Neural cell (in vitro differentiated cells): Measurements from ENCODE around the gene SORD. TPM values are rescaled to one million over a fixed set of nuclear protein-coding genes. Genes with fewer than 3 reads are reported as not detected.

ENCODE experiments used
- H2AFZ ChIP-seq: fragments of 200-600, 300-800 bp; sonication (generic), shearing (Covaris generic); 2 replicates; pipeline ENCODE4 v1.6.0; 2014; ENCODE audit warnings: low read depth, mild to moderate bottlenecking, antibody characterized with exemption, low read length, moderate library complexity
- H3F3A ChIP-seq: fragments of 200-600 bp; shearing (Covaris generic); 2 replicates; pipeline ENCODE4 v1.6.1; 2016; ENCODE audit warnings: mild to moderate bottlenecking, moderate library complexity, mixed read lengths, antibody characterized with exemption, low read length; ENCODE audit not compliant: insufficient read depth, poor library complexity, severe bottlenecking
- H3K27ac ChIP-seq: fragments of 200-600, 300-800 bp; sonication (generic), shearing (Covaris generic); 2 replicates; pipeline ENCODE4 v1.5.1; 2014; ENCODE audit warnings: mild to moderate bottlenecking, low read length, moderate library complexity
- H3K27me3 ChIP-seq: fragments of 300-800, 200-600 bp; sonication (generic), shearing (Covaris generic); 2 replicates; pipeline ENCODE4 v1.6.0; 2014; ENCODE audit warnings: mild to moderate bottlenecking, low read depth, low read length, moderate library complexity; ENCODE audit not compliant: insufficient read depth
- H3K36me3 ChIP-seq: fragments of 300-800, 200-600 bp; sonication (generic), shearing (Covaris generic); 2 replicates; pipeline ENCODE4 v1.5.1; 2014; ENCODE audit warnings: mild to moderate bottlenecking, antibody characterized with exemption, low read length, moderate library complexity; ENCODE audit not compliant: insufficient read depth
- H3K4me2 ChIP-seq: fragments of 300-800, 200-600 bp; sonication (generic), shearing (Covaris generic); 2 replicates; pipeline ENCODE4 v1.6.0; 2014; ENCODE audit warnings: mild to moderate bottlenecking, low read length
- H3K4me3 ChIP-seq: fragments of 300-800, 200-600 bp; sonication (generic), shearing (Covaris generic); 2 replicates; pipeline ENCODE4 v1.5.1; 2014; ENCODE audit warnings: mild to moderate bottlenecking, low read length, moderate library complexity
- H3K79me2 ChIP-seq: fragments of 200-600 bp; shearing (Covaris generic); replicated peaks from 2 replicates; pipeline ENCODE4 v1.6.0; 2014; ENCODE audit warnings: mild to moderate bottlenecking, low read length, moderate library complexity; ENCODE audit not compliant: insufficient read depth
- H3K9ac ChIP-seq: fragments of 300-800, 200-600 bp; sonication (generic), shearing (Covaris generic); 2 replicates; pipeline ENCODE4 v1.6.1; 2016; ENCODE audit warnings: mild to moderate bottlenecking, low read length, mixed read lengths
- H3K9me2 ChIP-seq: fragments of 200-600 bp; shearing (Covaris generic); 2 replicates; pipeline ENCODE4 v1.6.1; 2016; ENCODE audit warnings: mild to moderate bottlenecking, low read length, mixed read lengths; ENCODE audit not compliant: insufficient read depth
- H3K9me3 ChIP-seq: fragments of 200-600, 300-800 bp; sonication (generic), shearing (Covaris generic); 2 replicates; pipeline ENCODE4 v1.6.1; 2016; ENCODE audit warnings: mild to moderate bottlenecking, mixed run types, low read length, moderate library complexity, mixed read lengths
- H4K20me1 ChIP-seq: fragments of 200-600 bp; shearing (Covaris generic); 2 replicates; pipeline ENCODE4 v1.6.1; 2016; ENCODE audit warnings: mild to moderate bottlenecking, mixed run types; ENCODE audit not compliant: insufficient read depth
- EP300 ChIP-seq: fragments of 450-650 bp; conservative IDR thresholded peaks from 2 replicates; pipeline ENCODE4 v1.6.1; 2014; ENCODE audit warnings: antibody characterized with exemption, mild to moderate bottlenecking, moderate library complexity; ENCODE audit not compliant: poor library complexity, severe bottlenecking
- EZH2 ChIP-seq: fragments of 200-600, 300-800 bp; shearing (Covaris generic), sonication (generic); IDR thresholded peaks from 2 replicates; pipeline ENCODE4 v1.6.1; 2014; ENCODE audit warnings: antibody characterized with exemption, low read length, borderline replicate concordance, mild to moderate bottlenecking; ENCODE audit not compliant: insufficient read depth, poor library complexity, severe bottlenecking
- MXI1 ChIP-seq: fragments of 450-650 bp; conservative IDR thresholded peaks from 2 replicates; pipeline ENCODE4 v1.6.1; 2014; ENCODE audit warnings: antibody characterized with exemption, mild to moderate bottlenecking; ENCODE audit not compliant: poor library complexity, severe bottlenecking
- POLR2AphosphoS5 ChIP-seq: IDR thresholded peaks from 2 replicates; pipeline ENCODE4 v1.6.1; 2012
- RAD21 ChIP-seq: fragments of 450-650 bp; conservative IDR thresholded peaks from 2 replicates; pipeline ENCODE4 v1.6.1; 2014; ENCODE audit warnings: antibody characterized with exemption, mild to moderate bottlenecking, moderate library complexity
- SMC3 ChIP-seq: fragments of 450-650 bp; conservative IDR thresholded peaks from 2 replicates; pipeline ENCODE4 v1.6.1; 2014; ENCODE audit warnings: antibody characterized with exemption, mild to moderate bottlenecking, moderate library complexity; ENCODE audit not compliant: poor library complexity
- TAF1 ChIP-seq: IDR thresholded peaks from 2 replicates; pipeline ENCODE4 v1.6.1; 2012; ENCODE audit warnings: low read depth
- polyA plus RNA-seq: library from polyadenylated mRNA; depleted of rRNA; stranded (reverse); fragments of >200 nt; gene quantifications from 2 replicates; pipeline ENCODE4 v1.2.3, GENCODE V29; 2014
- TF ChIP-seq, protein P1 (sequence below): fragments of 450-650 bp; IDR thresholded peaks from 2 replicates; pipeline ENCODE4 v1.5.1; 2014; ENCODE audit warnings: antibody characterized with exemption, mild to moderate bottlenecking, moderate library complexity; ENCODE audit not compliant: poor library complexity, severe bottlenecking
- TF ChIP-seq, protein P2 (sequence below): IDR thresholded peaks from 2 replicates; pipeline ENCODE4 v1.6.1; 2012; ENCODE audit warnings: borderline replicate concordance

The SORD gene
- polyA plus RNA-seq, 1 donor from 2014 or later = 17.7 TPM

DNA sequence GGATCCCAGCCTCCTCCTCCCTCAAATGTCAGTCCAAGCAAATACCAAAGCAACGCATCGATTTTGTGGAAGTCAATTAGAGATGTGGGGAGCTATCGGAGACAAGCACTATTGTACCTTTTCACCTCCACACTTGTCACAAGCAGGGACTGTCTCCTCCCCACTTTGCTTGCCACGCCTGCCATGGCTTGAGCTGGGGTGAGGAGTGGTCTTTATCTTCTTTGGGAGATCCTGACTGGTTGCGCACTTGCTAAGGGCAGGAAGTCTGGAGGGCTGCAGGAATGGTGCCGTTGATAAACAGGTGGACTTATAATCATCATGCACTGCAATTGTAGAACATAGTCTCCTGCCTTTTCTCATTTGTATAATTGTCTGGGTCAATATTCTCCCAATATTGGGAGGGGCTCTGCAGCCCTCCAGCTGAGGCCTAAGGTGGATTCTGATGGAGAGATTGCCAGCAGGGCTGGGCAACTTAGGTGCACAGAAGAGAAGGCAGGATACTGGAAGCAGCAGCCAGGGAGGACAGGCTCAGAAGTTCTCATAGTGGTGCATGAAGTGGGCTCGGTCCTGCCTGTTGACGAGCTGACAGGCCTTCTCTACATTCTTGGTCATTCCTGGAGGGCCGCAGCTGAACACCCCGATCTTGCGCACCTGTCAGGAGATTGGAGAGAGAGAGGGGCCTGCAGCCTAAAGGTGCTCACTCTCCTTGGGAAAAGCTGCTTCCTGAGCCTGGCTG is 70.8 kb downstream of the SORD start:
- Histone ChIP-seq H3K4me2 (no peak overlapping the region), H3F3A (no peaks in the 10 kb centered on the region), H3K9me2 (no peaks in the 10 kb centered on the region), H3K27ac (no peak overlapping the region), H4K20me1 (no peaks in the 10 kb centered on the region), H3K9me3 (no peaks in the 10 kb centered on the region), H3K79me2 (no peaks in the 10 kb centered on the region), H3K36me3 (no peaks in the 10 kb centered on the region), H3K4me3 (no peak overlapping the region), H3K9ac (no peak overlapping the region), H2AFZ (no peak overlapping the region), H3K27me3 (no peaks in the 10 kb centered on the region)
- no peak for TF ChIP-seq EP300
- no peak for TF ChIP-seq MXI1
- TF ChIP-seq EZH2 = no peak
- TF ChIP-seq, protein P1, sequence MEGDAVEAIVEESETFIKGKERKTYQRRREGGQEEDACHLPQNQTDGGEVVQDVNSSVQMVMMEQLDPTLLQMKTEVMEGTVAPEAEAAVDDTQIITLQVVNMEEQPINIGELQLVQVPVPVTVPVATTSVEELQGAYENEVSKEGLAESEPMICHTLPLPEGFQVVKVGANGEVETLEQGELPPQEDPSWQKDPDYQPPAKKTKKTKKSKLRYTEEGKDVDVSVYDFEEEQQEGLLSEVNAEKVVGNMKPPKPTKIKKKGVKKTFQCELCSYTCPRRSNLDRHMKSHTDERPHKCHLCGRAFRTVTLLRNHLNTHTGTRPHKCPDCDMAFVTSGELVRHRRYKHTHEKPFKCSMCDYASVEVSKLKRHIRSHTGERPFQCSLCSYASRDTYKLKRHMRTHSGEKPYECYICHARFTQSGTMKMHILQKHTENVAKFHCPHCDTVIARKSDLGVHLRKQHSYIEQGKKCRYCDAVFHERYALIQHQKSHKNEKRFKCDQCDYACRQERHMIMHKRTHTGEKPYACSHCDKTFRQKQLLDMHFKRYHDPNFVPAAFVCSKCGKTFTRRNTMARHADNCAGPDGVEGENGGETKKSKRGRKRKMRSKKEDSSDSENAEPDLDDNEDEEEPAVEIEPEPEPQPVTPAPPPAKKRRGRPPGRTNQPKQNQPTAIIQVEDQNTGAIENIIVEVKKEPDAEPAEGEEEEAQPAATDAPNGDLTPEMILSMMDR = no peak
- TF ChIP-seq, protein P2, sequence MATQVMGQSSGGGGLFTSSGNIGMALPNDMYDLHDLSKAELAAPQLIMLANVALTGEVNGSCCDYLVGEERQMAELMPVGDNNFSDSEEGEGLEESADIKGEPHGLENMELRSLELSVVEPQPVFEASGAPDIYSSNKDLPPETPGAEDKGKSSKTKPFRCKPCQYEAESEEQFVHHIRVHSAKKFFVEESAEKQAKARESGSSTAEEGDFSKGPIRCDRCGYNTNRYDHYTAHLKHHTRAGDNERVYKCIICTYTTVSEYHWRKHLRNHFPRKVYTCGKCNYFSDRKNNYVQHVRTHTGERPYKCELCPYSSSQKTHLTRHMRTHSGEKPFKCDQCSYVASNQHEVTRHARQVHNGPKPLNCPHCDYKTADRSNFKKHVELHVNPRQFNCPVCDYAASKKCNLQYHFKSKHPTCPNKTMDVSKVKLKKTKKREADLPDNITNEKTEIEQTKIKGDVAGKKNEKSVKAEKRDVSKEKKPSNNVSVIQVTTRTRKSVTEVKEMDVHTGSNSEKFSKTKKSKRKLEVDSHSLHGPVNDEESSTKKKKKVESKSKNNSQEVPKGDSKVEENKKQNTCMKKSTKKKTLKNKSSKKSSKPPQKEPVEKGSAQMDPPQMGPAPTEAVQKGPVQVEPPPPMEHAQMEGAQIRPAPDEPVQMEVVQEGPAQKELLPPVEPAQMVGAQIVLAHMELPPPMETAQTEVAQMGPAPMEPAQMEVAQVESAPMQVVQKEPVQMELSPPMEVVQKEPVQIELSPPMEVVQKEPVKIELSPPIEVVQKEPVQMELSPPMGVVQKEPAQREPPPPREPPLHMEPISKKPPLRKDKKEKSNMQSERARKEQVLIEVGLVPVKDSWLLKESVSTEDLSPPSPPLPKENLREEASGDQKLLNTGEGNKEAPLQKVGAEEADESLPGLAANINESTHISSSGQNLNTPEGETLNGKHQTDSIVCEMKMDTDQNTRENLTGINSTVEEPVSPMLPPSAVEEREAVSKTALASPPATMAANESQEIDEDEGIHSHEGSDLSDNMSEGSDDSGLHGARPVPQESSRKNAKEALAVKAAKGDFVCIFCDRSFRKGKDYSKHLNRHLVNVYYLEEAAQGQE = no peak
- no peak for TF ChIP-seq RAD21
- TF ChIP-seq SMC3 = no peak
- no peak for TF ChIP-seq TAF1
- no peak for TF ChIP-seq POLR2AphosphoS5

DNA sequence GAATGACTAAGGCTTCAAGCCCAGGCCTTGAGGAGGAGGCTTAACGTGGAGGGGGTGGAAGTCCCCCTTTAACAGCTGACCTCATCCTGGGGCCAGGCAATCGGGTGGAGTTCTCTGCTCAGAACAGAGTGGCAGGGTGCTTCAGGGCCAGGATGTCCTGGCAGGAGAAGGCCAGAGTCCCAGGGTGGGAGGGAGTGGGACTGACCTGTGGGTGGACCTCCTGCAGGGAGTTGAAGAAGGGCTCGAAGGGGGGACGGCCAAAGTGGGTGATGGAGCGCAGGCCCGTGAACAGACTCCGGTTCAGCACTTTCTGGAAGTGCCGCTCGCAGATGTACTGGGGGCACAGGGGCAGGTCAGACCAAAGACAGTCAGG is 71.3 kb downstream of the SORD start:
- Histone ChIP-seq H2AFZ (no peak overlapping the region), H4K20me1 (no peaks in the 10 kb centered on the region), H3K79me2 (no peaks in the 10 kb centered on the region), H3K9me2 (no peaks in the 10 kb centered on the region), H3K27me3 (no peaks in the 10 kb centered on the region), H3K9me3 (no peaks in the 10 kb centered on the region), H3K36me3 (no peaks in the 10 kb centered on the region), H3F3A (no peaks in the 10 kb centered on the region), H3K4me3 (no peak overlapping the region), H3K4me2 (no peak overlapping the region), H3K9ac (no peak overlapping the region), H3K27ac (no peak overlapping the region)
- TF ChIP-seq SMC3 = no peak
- TF ChIP-seq POLR2AphosphoS5 = no peak
- TF ChIP-seq EZH2 = no peak
- no peak for TF ChIP-seq RAD21
- TF ChIP-seq, protein P2 = no peak
- TF ChIP-seq TAF1 = no peak
- TF ChIP-seq, protein P1 = no peak
- TF ChIP-seq EP300 = no peak
- TF ChIP-seq MXI1 = no peak
